Stimulated activated CD4-positive, alpha-beta T cell treated with anti-CD3 and anti-CD28 coated beads, Interleukin-1b, Interleukin-23, amount 100 ng/mL, for 4 hours (primary cell): Measurements from ENCODE around the gene CKAP4.
"Not testable (repeated sequence)": the region's sequence is repeated elsewhere in the genome, so short reads cannot be mapped to it uniquely, and the experiment has no call there.

Experiments used
- DNase-seq, 2 donors: peaks; one replicate each; pipeline ENCODE4 v3.0.0-alpha.2; 2020; ENCODE audit warnings: low read depth in 2 of 2

CKAP4 gene

DNA sequence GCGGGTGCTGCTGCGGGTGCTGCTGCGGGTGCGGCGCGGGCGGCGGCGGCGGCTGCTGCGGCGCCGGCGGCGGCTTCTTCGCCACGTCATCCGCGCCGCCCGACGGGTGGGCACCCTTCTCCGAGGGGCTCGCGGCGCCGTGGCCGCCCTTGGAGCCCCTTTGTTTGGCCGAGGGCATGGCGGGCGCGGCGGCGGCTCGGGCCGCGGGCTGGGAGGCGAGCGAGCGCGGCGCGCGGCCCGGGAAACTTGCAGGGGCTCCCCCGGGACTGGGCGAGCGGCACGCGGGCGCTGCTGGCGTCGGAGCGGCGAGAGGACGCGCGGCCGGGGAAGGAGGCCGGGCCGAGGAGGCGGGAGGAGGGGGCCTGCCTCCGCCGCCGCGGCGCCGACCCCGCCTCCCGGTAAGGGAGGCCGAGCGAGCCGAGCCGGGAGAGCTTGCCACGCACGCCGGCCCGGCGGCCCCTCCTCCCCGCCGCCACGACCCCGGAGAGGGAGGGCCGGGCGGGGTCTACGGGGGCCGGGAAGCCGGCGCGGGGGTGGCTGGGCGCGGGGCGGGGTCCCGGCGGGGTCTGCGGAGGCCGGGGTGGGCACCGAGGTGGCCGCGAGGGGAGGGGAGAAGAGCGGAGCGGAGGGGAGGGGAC is at the start of gene CKAP4:
Gene CKAP4 (minus strand): TSS at position 347 of the 638 bp plus-strand sequence. CDS start 169 bp downstream, at position 178.
- peak in 1 of 2 donors; percentile 61 for DNase-seq

DNA sequence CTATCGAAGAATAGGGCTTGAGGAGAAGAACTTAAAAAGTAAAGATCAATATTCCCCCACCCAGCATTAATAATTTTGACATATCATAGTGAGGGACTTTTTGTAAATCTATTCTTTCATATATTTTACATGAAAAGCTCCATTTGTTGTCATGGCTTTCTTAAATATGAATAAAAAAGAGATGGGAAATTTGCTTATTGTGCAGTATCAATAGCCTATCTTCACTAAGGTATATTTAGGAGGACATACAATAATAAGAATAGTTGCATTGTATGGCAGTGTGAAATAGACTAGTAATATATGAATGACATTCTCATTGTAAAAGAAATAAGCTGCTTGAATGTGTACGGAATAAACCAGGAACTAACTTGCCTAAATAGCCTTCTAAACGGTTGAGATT is 49.3 kb upstream of the CKAP4 start:
- DNase-seq = no peak

GRCh38 chr12:106296179-106296877 is 48.5 kb upstream of the CKAP4 start:
- no peak for DNase-seq

- no peak for DNase-seq
Measured at GRCh38 chr12:106292339-106292738, 44.5 kb upstream of the CKAP4 start.

DNA sequence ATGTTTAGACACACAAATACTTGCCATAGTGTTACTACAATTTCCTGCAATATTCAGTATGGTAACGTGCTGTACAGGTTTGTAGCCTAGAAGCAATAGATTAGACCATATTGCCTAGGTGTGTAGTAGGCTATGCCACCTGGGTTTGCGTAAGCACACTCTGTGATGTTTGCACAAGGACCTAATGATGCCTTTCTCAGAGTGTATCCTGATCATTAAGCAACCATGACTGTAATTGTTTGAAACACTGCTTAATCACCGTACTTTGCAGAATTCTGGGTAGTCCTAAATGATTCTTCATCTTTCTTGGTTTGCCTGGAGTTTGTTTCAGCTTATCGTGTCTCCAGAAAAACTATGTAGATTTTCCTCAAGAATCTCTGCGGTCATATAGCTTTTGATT is 43.5 kb upstream of the CKAP4 start:
- no peak for DNase-seq

DNA sequence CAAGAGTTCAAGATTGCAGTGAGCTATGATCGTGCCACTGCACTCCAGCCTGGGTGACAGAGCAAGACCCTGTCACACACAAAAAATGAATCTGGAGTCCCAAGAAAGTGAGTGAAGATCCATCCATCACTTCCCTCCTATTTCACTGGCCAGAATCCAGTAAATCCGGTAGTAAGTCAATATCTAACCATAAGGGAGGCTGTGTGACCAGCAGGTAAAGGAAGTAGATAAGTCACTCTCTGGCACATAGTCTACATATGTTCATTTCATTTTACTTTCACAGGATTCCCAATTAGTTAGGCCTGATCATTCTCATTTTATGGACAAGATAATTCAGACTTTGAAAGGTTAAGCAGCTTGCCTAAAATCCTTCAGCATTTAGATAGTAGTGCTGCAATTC is 42.8 kb upstream of the CKAP4 start:
- DNase-seq = no peak

GRCh38 chr12:106289196-106289681 is 41.4 kb upstream of the CKAP4 start:
- no peak for DNase-seq

DNA sequence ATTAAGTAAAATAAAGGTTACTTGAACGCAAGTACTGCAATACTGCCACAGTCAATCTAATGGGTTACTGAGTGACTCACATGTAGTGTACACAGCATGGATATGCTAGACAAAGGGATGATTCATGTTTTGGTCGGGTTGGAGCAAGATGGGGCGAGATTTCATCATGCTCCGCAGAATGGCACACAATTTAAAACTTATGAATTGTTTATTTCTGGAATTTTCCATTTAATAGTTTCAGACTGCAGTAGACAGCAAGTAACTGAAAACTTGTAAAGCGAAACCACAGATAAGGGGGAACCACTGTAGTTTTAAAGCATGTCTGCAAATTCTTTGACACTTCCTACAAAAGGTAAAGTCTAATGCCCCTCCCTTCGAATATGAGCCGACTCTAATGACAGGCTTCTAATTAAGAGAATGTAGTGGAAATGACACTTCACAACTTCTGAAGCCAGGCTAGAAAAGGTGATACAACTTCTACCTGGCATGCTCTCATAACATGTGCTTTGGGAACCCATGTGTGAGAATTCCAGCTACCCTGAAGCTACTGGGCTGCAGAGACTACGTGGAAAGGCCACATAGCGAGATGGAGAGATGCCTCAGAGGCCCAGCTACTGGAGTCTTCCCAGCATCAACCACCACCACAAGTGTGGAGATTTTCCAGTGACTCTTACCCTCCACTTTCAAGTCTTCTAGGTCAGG is 40.8 kb upstream of the CKAP4 start:
- no peak for DNase-seq

- no peak for DNase-seq
Measured at GRCh38 chr12:106288101-106288493, 40.3 kb upstream of the CKAP4 start.

DNA sequence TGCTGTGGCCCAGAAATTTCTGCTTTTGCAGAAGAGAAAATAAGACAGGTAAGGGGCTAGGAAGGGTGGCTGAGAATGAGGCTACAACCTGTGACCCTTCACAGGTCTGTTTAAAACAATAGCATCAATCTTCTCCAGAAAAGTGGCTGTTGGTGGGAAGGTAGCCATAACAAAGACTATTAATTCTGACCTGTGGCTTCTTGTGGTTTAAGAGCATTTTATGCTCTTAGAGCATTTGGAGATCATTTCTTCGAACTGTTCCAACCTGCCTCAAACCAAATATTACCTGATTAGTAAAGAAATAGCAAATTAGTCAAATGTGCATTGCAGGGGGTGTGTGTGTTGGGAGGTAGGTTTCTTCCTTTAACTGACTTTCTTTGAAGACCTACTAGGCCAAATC is 39.5 kb upstream of the CKAP4 start:
- no peak for DNase-seq

GRCh38 chr12:106286576-106287162 is 38.8 kb upstream of the CKAP4 start:
- not testable (repeated sequence) for DNase-seq

DNA sequence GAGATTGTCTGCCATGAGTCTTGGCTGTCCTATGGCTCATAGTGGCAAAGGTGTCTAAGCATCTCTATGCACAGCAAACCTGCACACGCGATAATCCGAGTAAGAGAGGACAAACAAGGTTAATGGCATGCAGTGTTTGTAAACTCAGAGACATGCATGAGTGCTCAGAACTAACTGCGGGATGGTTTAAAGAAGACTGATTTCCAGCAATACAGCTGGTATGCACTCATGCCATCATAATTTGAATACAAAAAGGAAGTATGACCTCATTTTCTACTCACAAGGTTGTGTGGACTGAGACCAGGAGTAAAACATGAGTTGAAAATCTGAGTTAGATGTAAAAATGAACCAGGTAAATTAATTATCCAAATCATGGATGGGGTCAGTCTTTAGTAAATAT is 38.2 kb upstream of the CKAP4 start:
- DNase-seq = no peak

GRCh38 chr12:106284358-106285105 is 36.7 kb upstream of the CKAP4 start:
- no peak for DNase-seq

DNA sequence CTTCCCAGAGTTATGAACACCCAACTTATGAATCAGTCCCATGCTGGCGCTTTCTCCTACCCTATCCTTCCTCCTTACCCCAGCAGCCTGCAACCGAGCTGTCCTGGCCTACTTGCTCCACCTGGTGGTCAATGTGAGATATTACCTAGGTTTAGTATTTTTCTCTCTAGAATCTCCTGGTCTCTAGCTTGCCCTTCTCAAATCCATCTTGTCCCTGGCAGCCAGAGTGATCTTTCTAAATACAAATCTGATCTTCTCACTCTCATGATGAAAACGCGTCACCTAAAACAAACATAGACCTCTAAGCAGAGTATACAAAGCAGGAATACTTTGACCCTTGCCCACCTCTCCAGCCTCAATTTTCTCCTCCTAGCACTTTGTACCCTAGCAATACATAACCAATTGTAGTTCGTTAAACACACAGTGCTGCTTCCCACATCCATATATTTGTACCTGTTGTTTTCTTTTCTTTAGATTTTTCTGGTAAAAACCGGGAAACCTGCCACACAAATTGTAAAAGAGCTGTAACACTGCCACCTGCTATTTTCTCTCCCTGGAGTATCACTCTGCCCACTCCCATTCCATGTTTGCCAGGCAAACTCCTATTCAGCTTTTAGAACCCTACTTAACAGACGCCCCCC is 34.8 kb upstream of the CKAP4 start:
- DNase-seq = peak; percentile 15 to 35

DNA sequence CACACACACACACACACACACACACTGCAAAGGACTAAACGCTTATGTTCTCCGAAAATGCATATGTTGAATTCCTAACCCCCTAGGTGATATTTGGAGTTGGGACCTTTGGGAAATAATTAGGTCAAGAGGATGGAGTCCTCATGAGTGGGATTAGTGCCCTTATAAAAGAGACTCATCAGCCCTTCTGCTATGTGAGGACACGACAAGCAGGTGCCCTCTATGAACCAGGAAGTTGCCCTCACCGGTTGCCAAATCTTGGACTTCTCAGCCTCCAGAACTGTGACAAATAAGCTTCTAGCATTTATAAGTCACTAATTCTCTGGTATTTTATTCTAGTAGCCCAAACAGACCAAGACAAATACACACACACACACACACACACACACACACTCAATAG is 34.0 kb upstream of the CKAP4 start:
- no peak for DNase-seq

- DNase-seq = no peak
Measured at GRCh38 chr12:106281056-106281782, 33.4 kb upstream of the CKAP4 start.

DNA sequence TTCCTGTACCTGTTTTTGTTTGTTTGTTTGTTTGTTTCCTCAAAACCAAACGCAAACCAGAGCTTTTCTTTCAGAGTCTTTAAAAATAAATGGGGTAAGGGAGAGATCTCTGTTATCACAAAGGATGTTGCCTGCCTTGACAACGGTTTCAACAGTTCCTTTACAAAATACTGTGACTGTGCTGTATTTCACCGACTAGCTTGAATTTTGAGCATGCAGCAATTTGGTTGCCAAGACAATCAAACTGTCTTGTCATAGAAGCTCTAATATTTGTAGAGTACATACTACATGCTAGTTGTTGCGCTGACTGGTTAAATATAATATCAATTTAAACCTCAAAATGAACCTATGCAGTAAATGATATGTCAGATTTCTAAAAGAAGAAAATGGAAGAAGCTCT is 32.3 kb upstream of the CKAP4 start:
- no peak for DNase-seq

GRCh38 chr12:106276032-106276740 is 28.4 kb upstream of the CKAP4 start:
- no peak for DNase-seq

- no peak for DNase-seq
Measured at GRCh38 chr12:106275458-106275857, 27.6 kb upstream of the CKAP4 start.

- DNase-seq = no peak
Measured at GRCh38 chr12:106274575-106275121, 26.8 kb upstream of the CKAP4 start.
